ENCODE data around the gene ROMO1.

ROMO1 gene

GRCh38 chr20:35730583-35731468, 31.6 kb downstream of the ROMO1 start (continued):
- no peak for TF ChIP-seq ZNF398 (tag by site-specific recombination; IDR thresholded peaks at IDR 0.05)
- no peak for TF ChIP-seq ZNF558 (tag by site-specific recombination; IDR thresholded peaks at IDR 0.05)
- TF ChIP-seq ZNF221 (tag by site-specific recombination; IDR thresholded peaks at IDR 0.05; ENCODE audit: borderline replicate concordance) = no peak

GRCh38 chr20:35731469-35731788, 32.2 kb downstream of the ROMO1 start:
- ChIA-PET CTCF (no interaction called here), POLR2A (interaction anchor here (0.5 to 1.5 kb wide), 3 partner anchors 9 to 113 kb away, joined by 3 to 13 read pairs (median 10); partner anchors contain the start of gene RBM39)
- H3K9me3 ChIP-seq (ENCODE audit: control insufficient read depth, insufficient read depth, low read depth, low read length) = no peaks in the 10 kb centered on the region
- H3K36me3 ChIP-seq (ENCODE audit: control insufficient read depth in 2 of 2, insufficient read depth in 1 of 2, low read length in 2 of 2) = peaks cover 83 to 98% of the 10 kb centered on the region in 2 experiments
- H3K4me3 ChIP-seq (ENCODE audit: low read depth, low read length) = no peak overlapping the region
- TF ChIP-seq ZNF785 (tag by site-specific recombination; IDR thresholded peaks at IDR 0.05) (no peak), HOXD13 (CRISPR knock-in tag; IDR thresholded peaks at IDR 0.05; ENCODE audit: borderline replicate concordance) (no peak), ZNF830 (tag by site-specific recombination; IDR thresholded peaks at IDR 0.05; ENCODE audit: low read depth) (no peak), ZNF701 (tag by site-specific recombination; IDR thresholded peaks at IDR 0.05) (no peak)
- H3K4me1 ChIP-seq (ENCODE audit: control insufficient read depth, insufficient read depth, low read length) = peaks cover 4% of the 10 kb centered on the region
- no peak overlapping the region for H3K27ac ChIP-seq (ENCODE audit: extremely low read depth, low read depth, low read length)

GRCh38 chr20:35731862-35732643, 32.8 kb downstream of the ROMO1 start:
- CTCF ChIA-PET = no interaction called here
- no peak overlapping the region for H3K27ac ChIP-seq (ENCODE audit: extremely low read depth, low read depth, low read length)
- peaks cover 4% of the 10 kb centered on the region for H3K4me1 ChIP-seq (ENCODE audit: control insufficient read depth, insufficient read depth, low read length)
- POLR2A ChIA-PET = interaction anchor here (1.3 to 1.5 kb wide), 2 partner anchors 10 to 13 kb away, joined by 3 to 7 read pairs; partner anchors contain the start of gene RBM39
- no peak overlapping the region for H3K4me3 ChIP-seq (ENCODE audit: low read depth, low read length)
- peaks cover 83 to 98% of the 10 kb centered on the region in 2 experiments for H3K36me3 ChIP-seq (ENCODE audit: control insufficient read depth in 2 of 2, insufficient read depth in 1 of 2, low read length in 2 of 2)
- no peaks in the 10 kb centered on the region for H3K9me3 ChIP-seq (ENCODE audit: control insufficient read depth, insufficient read depth, low read depth, low read length)
- no peak for TF ChIP-seq ZNF518A (tag by site-specific recombination; conservative IDR thresholded peaks at IDR 0.05; ENCODE audit: low read depth)
- peak; percentile 91 for TF ChIP-seq PRDM1 (tag by site-specific recombination; IDR thresholded peaks at IDR 0.05)
- peak; percentile 49; the same call in 1 of the 2 replicates for TF ChIP-seq ZBTB6 (tag by site-specific recombination; IDR thresholded peaks at IDR 0.05)
- TF ChIP-seq PRDM6 (tag by site-specific recombination; IDR thresholded peaks at IDR 0.05) = no peak
- TF ChIP-seq ZNF658 (tag by site-specific recombination; IDR thresholded peaks at IDR 0.05) = no peak
- TF ChIP-seq TCF7L2 (IDR thresholded peaks at IDR 0.05; ENCODE audit: borderline replicate concordance, low read depth, low read length) = no peak
